OCI-LY3 (cell line): ENCODE measurements around the gene SPRR2B.

Source experiments
- EZH2phosphoT487 ChIP-seq: fragments of 200-600 bp; shearing (Covaris generic); IDR thresholded peaks from 2 replicates; pipeline ENCODE4 v1.6.1; 2018; ENCODE audit warnings: antibody characterized with exemption, mixed run types, low read depth
- TF ChIP-seq, protein P1 (sequence below): fragments of 200-600, 300-600 bp; sonication (generic); IDR thresholded peaks from 2 replicates; pipeline ENCODE4 v1.5.1; 2014; ENCODE audit warnings: antibody characterized with exemption, low read length, low read depth

DNA sequence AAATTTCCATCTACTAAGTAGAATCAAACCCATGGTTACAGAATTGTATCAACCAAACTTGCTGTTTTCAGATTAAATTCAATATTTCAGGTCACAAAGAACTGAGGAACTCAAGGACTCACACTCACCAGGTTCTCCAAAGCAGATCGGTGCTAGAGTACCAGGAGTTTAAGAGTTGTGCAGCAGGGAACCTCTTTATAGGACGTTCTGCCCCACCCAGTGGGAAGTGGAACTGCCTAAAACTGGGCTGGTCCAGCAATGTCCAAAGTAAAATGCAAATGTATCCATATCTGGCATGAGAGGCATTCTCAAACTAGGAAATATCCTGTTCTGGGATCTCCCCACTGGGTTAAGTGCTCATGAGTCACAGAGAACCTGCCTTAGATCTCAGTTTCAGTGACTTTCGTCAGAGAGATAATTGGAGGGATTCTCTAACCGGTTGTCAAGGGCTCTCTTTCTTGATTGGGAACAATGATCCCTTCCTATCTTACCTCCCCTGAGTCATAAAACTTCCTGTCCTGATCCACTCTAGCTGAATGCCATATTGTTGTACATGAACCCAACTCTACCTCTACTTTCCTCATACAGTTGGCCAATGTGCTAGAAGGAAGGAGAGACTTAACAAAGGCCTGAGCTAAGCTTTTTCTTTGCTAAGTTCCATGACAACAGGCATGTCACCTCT, 30.3 kb downstream of the SPRR2B start, which contains the start of gene SPRR2D:
- TF ChIP-seq, protein P1, sequence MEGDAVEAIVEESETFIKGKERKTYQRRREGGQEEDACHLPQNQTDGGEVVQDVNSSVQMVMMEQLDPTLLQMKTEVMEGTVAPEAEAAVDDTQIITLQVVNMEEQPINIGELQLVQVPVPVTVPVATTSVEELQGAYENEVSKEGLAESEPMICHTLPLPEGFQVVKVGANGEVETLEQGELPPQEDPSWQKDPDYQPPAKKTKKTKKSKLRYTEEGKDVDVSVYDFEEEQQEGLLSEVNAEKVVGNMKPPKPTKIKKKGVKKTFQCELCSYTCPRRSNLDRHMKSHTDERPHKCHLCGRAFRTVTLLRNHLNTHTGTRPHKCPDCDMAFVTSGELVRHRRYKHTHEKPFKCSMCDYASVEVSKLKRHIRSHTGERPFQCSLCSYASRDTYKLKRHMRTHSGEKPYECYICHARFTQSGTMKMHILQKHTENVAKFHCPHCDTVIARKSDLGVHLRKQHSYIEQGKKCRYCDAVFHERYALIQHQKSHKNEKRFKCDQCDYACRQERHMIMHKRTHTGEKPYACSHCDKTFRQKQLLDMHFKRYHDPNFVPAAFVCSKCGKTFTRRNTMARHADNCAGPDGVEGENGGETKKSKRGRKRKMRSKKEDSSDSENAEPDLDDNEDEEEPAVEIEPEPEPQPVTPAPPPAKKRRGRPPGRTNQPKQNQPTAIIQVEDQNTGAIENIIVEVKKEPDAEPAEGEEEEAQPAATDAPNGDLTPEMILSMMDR: no peak
- TF ChIP-seq EZH2phosphoT487: no peak
